Stimulated activated CD4-positive, alpha-beta T cell treated with anti-CD3 and anti-CD28 coated beads, Interleukin-4, amount 100 ng/mL, for 48 hours (primary cell): ENCODE data around the gene GPR153.

ENCODE experiments used
- DNase-seq, 2 donors: peaks; one replicate each; pipeline ENCODE4 v3.0.0-alpha.2; 2020; ENCODE audit warnings: low read depth in 2 of 2

The GPR153 gene

GRCh38 chr1:6269720-6270400, 9.0 kb upstream of the GPR153 start:
- no peak for DNase-seq

GRCh38 chr1:6269296-6269695, 8.4 kb upstream of the GPR153 start:
- DNase-seq, result no peak

GRCh38 chr1:6268415-6268814, 7.5 kb upstream of the GPR153 start:
- no peak for DNase-seq

- DNase-seq, result no peak
These were observed 6.9 kb upstream of the GPR153 start for GRCh38 chr1:6267686-6268322.

DNA sequence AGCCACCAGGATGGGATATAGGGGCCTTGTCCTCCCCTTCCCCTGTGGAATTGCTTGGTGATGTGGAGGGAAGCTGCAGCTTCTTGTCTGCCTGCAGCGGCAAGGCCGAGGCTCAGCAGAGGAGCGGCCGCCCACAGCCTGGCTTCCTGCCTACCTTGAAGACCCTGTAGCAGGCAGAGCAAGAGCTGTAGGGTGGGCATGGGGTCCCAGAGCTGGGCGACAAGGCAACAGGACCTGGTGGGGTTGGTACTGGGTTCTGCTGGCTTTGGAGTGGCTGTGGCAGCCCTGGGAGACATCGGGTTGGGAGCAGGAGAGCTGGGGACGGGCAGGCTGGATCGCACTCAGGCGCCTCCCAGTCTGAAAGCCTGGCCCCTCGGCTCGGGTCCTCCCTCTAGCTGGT, 5.7 kb upstream of the GPR153 start:
- no peak for DNase-seq

GRCh38 chr1:6265151-6265550, 4.3 kb upstream of the GPR153 start:
- DNase-seq, result no peak

DNA sequence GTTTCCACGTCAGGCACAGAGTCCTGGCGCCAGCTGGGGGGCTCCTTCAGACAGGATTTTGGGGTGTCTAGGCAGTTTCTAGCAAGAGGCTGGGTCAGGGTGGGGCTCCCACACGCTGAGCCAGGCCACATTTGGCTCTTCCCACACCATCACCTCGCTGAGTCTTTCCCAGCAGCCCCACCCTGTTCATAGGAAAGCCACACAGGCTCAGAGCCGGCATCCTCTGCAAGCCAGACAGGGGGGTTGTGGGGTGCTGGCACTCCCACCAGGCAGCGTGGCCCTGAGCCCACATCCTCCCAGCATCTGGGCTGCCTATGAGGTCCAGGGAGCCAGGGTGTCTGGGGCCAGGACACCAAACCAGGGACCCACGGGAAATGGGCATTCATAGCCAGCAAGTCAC, 2.8 kb upstream of the GPR153 start:
- DNase-seq, result no peak

DNA sequence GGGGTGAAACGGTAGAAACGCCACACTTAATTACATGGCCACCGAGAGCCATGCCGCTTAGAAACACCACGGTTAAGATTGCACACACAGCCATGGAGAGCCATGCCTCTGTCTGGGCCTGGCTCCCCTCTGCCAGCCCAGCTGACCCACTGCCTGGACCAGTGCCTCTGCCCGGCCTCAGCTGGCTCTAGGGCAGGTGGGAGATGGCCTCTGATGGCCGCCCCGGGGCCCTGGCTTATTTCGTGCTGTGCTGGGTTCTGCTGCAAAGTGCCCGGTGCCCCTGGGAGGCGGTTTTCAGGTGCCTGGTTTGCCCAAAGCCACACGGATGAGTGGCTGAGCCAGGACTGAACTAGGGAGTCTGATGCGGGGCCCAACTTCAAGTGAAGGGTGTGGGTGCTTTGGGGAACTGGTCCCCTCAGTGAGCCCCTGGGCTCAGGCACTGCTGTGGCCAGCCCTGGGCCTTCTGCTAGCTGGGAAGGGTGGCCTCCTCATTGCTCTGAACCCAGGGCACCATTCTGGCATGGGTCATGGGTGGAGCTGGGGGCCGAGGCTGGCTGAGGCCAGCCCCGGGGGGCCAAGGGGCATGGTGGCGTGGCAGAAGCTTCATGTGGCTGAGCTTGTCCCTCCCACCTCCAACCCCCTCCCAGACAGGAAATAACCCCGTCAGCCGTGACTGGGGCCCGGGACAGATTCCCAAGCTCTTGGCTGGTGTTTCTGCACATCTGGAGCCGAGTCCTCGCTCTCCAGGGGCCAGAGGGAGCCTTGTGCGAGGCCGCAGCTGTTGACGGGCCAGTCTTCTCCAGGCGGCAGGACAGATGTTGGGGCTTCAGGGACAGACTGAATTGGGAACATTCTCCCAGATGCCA, 1.9 kb upstream of the GPR153 start:
- DNase-seq, result no peak

DNA sequence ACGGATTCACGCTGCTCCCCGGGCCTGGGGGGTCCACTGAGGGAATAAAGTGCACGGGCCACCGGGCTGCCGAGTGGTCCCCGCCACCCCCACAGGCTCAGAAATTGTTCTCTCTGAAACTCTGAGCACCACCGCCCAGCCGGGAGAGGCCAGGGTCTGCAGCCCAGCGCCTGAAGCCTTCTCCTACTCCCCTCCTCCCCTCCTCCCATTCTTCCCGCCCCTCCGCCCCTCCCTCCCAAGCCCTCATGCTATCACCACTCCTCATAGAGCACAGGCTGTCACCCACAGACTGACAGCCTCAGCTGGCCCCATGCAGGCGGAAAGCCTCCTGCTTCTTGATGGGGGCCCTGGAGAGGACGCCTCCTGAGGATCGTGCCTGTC, 707 bp upstream of the GPR153 start:
- no peak for DNase-seq

DNA sequence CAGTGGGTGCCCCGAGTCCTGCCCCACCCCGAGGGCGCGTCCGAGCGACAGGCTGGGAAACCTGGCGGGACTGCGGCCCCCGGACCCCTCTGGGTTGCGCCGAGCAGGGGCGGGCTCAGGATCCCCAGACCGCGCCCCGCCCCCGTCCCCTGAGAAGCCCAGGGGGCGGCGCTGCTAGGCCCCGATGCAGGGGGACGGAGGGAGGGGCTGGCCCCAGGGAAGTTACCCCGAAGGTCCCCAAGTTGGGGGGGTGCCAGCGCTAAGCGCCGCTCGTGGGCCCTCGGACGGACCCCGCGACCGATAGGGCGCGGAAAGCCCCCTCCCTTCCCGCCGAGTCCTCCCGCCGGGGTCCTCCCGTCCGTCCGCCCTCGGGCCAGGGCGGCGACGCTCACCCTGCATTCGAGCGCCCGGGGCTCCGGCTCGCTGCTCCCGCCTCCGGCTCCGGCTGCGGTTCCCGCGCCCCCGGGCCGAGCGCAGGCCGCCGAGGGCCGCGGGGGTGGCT, 414 bp downstream of the GPR153 start:
- no peak for DNase-seq

- DNase-seq, result peak; percentile 67 to 69
These were observed 1.2 kb downstream of the GPR153 start for GRCh38 chr1:6259491-6260362.

DNA sequence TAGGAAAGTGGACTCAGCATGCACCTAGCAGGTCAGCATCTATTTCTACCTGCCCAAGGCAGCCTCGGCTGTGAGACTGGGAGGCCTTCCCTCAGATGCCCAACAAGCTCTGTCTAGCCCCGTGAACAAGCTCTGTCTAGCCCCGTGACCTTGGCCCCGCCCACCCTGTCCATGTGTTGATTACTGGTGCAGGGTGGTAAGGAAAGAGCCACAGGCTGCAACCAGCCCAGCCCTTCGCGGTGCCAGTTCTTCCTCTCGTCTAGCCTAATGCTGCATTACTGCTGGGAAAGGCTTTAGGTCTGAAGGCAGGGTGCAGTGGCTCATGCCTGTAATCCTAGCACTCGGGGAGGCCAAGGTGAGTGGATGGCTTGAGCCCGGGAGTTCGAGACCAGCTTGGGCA, 2.2 kb downstream of the GPR153 start:
- no peak for DNase-seq

DNA sequence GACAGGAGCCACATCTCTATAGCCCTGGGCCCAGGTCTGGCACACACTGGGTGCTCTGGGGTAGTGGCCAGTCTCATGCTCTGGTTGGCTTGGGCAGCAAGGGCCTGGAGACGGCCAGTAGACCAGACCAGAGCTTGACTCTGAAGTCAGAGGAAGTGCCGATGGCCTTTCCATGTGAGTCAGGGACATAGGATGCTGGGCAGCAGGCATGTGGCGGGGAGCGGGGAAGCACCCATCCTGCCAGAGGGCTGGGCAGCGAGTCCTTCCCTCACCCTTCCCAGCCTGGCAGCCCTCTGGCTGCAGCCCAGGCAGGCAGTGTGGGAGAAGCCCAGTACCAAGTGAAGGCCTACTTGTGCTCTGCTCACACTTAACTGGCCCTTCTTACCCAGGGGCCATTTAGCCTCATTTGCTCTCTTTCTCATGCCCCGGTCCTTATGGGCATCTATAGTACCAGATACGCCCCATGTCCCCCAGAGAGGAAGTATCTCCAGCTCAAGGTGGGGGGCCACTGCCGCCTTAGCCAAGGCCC, 3.3 kb downstream of the GPR153 start:
- no peak for DNase-seq

GRCh38 chr1:6256645-6257044, 4.3 kb downstream of the GPR153 start:
- no peak for DNase-seq

DNA sequence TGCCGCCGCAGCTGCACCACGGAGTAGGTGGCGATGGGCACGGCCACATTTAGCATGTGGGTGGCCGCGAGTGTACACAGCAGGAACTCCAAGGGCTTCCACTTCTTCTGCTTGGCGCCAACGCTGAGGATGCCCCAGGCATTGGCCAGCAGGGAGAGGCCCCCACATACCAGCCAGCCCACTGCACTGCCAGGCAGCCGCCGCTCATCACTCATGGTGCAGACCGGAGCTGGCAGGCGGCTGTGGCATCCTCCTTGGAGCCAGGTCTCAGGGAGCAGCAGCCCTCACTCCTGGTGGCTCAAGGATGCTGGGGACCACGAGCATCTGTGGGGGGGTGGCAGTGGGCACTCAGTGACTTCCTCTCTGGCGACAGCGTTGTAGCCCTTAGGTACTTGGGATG, 6.2 kb downstream of the GPR153 start:
- DNase-seq, result no peak

- no peak for DNase-seq
These were observed 7.5 kb downstream of the GPR153 start for GRCh38 chr1:6253380-6253779.

DNA sequence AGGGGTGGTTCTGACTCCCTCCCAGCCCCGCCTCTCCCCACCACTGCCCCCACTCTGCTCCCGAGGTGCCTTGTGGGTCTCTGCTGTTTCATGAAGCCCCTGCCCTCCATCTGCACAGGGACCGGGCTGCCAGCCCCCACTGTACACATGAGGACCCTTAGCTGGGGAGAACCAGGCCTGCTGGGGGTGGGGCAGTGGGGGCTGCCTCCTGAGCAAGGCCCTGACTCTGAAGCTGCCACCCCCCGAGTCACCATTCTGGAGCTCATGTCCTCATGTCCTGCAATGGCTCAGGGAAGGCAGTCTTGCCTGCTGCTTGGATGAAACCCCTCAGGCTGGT, 8.6 kb downstream of the GPR153 start:
- DNase-seq, result no peak

DNA sequence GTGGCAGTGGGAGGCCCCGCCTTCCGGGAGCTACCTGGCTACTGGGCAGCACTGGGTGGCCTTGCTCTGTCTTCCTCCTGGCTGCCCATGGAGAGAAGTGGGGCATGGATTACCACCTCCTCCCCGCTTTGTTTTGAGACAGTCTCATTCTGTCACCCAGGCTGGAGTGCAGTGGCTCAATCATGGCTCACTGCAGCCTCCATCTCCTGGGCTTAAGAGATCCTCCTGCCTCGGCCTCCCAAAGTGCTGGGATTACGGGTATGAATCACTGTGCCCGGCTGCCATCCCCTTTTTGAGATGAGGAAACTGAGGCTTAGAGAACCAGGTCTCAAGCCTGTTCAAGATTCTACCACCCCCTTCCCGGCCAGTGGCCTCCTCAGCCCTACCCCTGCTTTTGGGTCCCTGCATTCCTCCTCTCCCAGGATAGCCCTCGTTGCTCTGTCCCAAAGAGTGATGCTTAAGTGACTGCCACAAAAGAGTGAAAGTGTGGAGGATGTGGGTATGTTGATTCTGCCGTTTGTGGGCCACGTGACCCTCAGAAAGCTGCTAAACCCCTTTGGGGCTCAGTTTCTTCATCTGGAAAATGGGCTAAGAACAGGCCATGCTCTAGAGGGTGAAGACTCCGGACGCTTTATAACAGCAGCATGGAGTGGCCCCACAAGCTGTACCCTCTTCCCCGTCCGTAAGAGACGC, 9.1 kb downstream of the GPR153 start:
- no peak for DNase-seq

DNA sequence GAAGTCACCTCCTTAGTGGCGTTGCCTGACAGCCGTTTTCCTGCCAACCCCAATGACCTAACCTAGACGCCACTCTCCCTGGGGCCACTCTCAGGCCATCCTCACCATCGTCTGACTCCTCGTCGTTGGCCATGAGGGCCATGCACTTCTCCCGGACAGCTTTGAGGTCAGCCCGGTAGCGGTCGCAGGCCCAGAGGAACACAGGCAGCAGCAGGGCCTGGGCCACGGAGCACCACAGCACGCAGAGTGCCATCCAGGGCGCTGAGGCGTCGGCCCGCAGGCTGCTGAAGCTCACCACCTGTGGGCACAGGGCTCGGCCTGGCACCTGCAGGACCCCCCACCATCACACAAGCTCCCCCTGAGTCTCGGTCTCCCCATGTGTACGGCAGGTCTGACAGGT, 9.7 kb downstream of the GPR153 start:
- DNase-seq, result no peak

DNA sequence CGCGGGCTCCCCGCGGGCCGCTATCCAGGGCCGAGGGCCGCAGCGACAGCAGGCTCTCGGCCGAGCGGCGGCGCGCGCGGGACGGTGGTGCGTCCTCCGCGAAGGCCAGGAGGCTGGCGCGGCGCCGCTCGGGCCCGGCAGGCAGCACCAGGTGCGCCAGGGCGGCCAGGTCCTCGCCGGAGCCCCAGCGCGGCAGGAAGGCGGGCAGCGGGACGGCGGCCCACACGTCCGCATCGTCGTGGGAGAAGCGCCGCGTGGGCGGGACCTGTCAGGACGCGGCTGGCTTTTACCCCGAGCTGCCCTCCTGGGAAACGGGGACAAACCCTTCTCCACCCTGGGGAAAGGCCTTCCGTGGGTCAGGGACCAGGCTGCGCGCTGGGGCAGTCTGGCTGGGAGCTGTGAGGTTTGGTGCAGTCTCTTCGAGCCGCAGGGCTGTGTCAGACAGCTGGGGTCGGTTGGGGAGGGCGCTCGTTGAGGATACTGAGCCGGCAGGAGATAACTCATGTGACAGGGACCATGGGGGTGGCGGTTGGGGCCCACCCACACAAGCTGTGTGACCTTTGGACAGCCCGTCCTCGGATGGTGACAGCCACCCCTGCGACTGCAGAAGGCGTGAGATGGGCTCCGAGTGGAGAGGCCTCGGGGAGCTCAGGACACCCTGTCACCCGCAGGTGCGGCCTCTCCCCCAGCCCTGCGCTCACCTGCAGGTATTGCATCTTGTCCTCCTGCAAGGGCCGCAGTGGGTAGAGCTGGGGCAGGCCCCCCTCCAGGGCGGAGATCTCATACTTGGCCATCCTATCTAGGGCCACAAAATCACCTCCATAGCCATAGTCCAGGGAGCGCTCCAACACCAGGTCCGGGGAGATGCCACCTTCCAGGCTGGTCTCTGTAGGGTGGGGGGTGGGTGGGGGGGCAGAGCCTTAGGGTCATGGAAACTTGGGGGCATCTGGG, 10.9 kb downstream of the GPR153 start:
- no peak for DNase-seq
